Measurements from ENCODE around the gene KDM6A.

Gene KDM6A

GRCh38 chrX:45143455-45143854, 270.5 kb downstream of the KDM6A start:
- DNase-seq (ENCODE audit: low spot score), result no peak
- in situ Hi-C loops (cut with MboI; ENCODE audit: low sequenced_read_pairs, unreplicated experiment), result no loop called here
- TF ChIP-seq, protein P1, sequence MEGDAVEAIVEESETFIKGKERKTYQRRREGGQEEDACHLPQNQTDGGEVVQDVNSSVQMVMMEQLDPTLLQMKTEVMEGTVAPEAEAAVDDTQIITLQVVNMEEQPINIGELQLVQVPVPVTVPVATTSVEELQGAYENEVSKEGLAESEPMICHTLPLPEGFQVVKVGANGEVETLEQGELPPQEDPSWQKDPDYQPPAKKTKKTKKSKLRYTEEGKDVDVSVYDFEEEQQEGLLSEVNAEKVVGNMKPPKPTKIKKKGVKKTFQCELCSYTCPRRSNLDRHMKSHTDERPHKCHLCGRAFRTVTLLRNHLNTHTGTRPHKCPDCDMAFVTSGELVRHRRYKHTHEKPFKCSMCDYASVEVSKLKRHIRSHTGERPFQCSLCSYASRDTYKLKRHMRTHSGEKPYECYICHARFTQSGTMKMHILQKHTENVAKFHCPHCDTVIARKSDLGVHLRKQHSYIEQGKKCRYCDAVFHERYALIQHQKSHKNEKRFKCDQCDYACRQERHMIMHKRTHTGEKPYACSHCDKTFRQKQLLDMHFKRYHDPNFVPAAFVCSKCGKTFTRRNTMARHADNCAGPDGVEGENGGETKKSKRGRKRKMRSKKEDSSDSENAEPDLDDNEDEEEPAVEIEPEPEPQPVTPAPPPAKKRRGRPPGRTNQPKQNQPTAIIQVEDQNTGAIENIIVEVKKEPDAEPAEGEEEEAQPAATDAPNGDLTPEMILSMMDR (IDR thresholded peaks at IDR 0.05; ENCODE audit: borderline replicate concordance, control extremely low read depth, extremely low read depth, insufficient read depth, missing control alignments), result no peak

- DNase-seq (ENCODE audit: low spot score), result no peak
Observed at GRCh38 chrX:45145492-45146215, 272.7 kb downstream of the KDM6A start.

DNA sequence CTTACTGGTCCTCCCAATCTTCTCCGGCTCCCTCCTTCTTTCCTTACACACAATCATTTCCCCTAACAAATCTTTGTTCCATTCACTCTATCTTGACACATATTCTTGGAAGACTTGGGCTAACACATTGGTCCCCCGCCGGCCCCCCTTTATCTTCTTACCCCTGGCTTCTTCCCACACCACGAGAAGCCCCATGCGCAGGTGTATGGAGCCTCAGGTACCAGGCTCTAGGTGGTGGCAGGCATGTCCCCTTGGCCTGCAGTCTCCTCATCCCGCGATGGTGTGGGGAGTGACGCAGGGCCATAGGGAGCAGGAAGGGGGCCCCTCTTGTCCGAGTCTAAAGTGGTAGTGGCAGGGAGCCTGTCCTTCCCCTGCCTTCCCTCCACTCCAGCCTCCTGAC, 277.8 kb downstream of the KDM6A start:
- DNase-seq (ENCODE audit: low spot score), result no peak
- TF ChIP-seq, protein P1 (IDR thresholded peaks at IDR 0.05; ENCODE audit: borderline replicate concordance, control extremely low read depth, extremely low read depth, insufficient read depth, missing control alignments), result no peak
- in situ Hi-C loops (cut with MboI; ENCODE audit: low sequenced_read_pairs, unreplicated experiment), result no loop called here

More at GRCh38 chrX:45145492-45146215, 272.7 kb downstream of the KDM6A start:
- TF ChIP-seq, protein P1 (IDR thresholded peaks at IDR 0.05; ENCODE audit: borderline replicate concordance, control extremely low read depth, extremely low read depth, insufficient read depth, missing control alignments), result no peak
- in situ Hi-C loops (cut with MboI; ENCODE audit: low sequenced_read_pairs, unreplicated experiment), result no loop called here

- no peak for DNase-seq (ENCODE audit: low spot score)
- in situ Hi-C loops (cut with MboI; ENCODE audit: low sequenced_read_pairs, unreplicated experiment), result no loop called here
- TF ChIP-seq, protein P1 (IDR thresholded peaks at IDR 0.05; ENCODE audit: borderline replicate concordance, control extremely low read depth, extremely low read depth, insufficient read depth, missing control alignments), result no peak
Observed at GRCh38 chrX:45154033-45154360, 281.0 kb downstream of the KDM6A start.

- no peak for DNase-seq (ENCODE audit: low spot score)
- TF ChIP-seq, protein P1 (IDR thresholded peaks at IDR 0.05; ENCODE audit: borderline replicate concordance, control extremely low read depth, extremely low read depth, insufficient read depth, missing control alignments), result no peak
- in situ Hi-C loops (cut with MboI; ENCODE audit: low sequenced_read_pairs, unreplicated experiment), result no loop called here
Observed at GRCh38 chrX:45154462-45154861, 281.5 kb downstream of the KDM6A start.

DNA sequence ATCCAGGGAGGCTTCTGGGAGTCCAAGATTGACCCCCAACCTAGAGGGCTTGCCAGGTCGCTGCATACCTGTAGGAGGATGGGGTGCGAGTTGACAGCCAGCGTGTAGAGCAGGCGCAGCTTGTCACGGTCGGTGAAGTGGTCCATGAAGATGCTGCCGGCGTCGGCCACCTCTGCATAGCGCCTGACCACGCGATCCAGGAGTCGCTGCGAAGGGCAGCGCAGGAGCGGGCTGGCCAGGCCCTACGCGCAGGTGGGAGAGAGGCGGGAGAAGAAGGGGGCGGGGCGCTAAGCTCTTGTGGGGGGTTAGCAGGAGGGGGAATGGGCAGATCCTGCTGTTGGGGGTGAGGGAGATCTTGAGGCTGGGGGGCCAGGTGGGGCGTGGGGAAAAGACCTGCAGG, 284.7 kb downstream of the KDM6A start:
- no peak for DNase-seq (ENCODE audit: low spot score)
- TF ChIP-seq, protein P1 (IDR thresholded peaks at IDR 0.05; ENCODE audit: borderline replicate concordance, control extremely low read depth, extremely low read depth, insufficient read depth, missing control alignments), result no peak
- in situ Hi-C loops (cut with MboI; ENCODE audit: low sequenced_read_pairs, unreplicated experiment), result no loop called here
